Ovary (tissue), 9 donors: ENCODE results near the gene HLTF. TPM values are rescaled to one million over a fixed set of nuclear protein-coding genes. Genes with fewer than 3 reads are reported as not detected.

Source experiments
- DNase-seq, 5 donors: peaks; one replicate each; pipeline ENCODE4 v3.0.0-alpha.2; 2019 to 2020
- H3K27ac ChIP-seq, 2 donors: fragments of 200-600 bp; one replicate each; pipeline versions ENCODE4 v1.5.1 to v1.8.0; 2019 to 2022
- H3K27me3 ChIP-seq: fragments of 200-600 bp; one replicate; pipeline ENCODE4 v1.8.0; 2022
- H3K36me3 ChIP-seq: fragments of 200-600 bp; sonication (generic); one replicate; pipeline ENCODE4 v1.5.1; 2019
- H3K4me1 ChIP-seq: one replicate; pipeline ENCODE4 v1.8.1; 2013; ENCODE audit warnings: mild to moderate bottlenecking, moderate library complexity; ENCODE audit not compliant: insufficient read depth
- H3K4me3 ChIP-seq: fragments of 200-600 bp; sonication (generic); one replicate; pipeline ENCODE4 v1.5.1; 2017
- H3K9me3 ChIP-seq, 2 donors: fragments of 200-600 bp in 1 of 2; sonication (generic) in 1 of 2; one replicate each; pipeline versions ENCODE4 v1.5.1 to v1.8.1; 2013 to 2019; ENCODE audit warnings: mild to moderate bottlenecking in 1 of 2, moderate library complexity in 1 of 2
- EP300 ChIP-seq: sonication (generic); formaldehyde crosslinking; IDR thresholded peaks from one replicate; pipeline ENCODE4 v1.6.1; 2017; ENCODE audit warnings: antibody characterized with exemption
- POLR2A ChIP-seq: fragments of 450-650 bp; IDR thresholded peaks from one replicate; pipeline ENCODE4 v1.6.1; 2017; ENCODE audit warnings: antibody characterized with exemption, mild to moderate bottlenecking, moderate library complexity
- WGBS, 3 donors: extraction: QIAGEN DNeasy Blood & Tissue Kit in 1 of 3; methylation state at CpG; one replicate each; pipeline versions ENCODE4 v1.1.5 to v1.1.7; 2013 to 2017; 5-methylcytosine and 5-hydroxymethylcytosine counted together
- intact Hi-C, 4 donors: fragments of 100-400 bp; cut with DNase I; formaldehyde crosslinking; loops; one replicate each; pipeline versions ENCODE4 v1.11.0 to v1.15.1; 2022 to 2023
- polyA plus RNA-seq, 2 donors: library from polyadenylated mRNA; stranded (reverse); fragments of 200-250 nt in 1 of 2; fragments of 350-450 nt in 1 of 2; fragmentation: Illumina TruSeq in 1 of 2; extraction: RNeasy Lipid Tissue Mini Kit (QIAGEN cat#74804) in 1 of 2; gene quantifications; one replicate each; pipeline ENCODE4 v1.2.3, GENCODE V29; 2013 to 2014
- total RNA-seq, 7 donors: library from RNA; depleted of rRNA in 2 of 7; stranded (reverse); fragments of >200 nt in 2 of 7; fragmentation: NEBNext Ultra II Directional in 3 of 7; extraction: Animal tissue kit (Norgen Biotek cat#: 25700) in 3 of 7; gene quantifications; one replicate each; pipeline versions ENCODE4 v1.1.0 to v1.2.4, GENCODE V29; 2016 to 2023
- TF ChIP-seq, protein P1 (sequence below), 3 donors: fragments of 450-650 bp in 2 of 3; fragments of 200-600 bp in 1 of 3; IDR thresholded peaks; one replicate each; pipeline versions ENCODE4 v1.5.1 to v1.8.0; 2016 to 2022; ENCODE audit warnings: antibody characterized with exemption in 3 of 3, mild to moderate bottlenecking in 1 of 3
- donor health status: DM: no; HTN: no; CAD: no; lungs with moderate emphysema.
- donor health status: DM: no; HTN: no; CAD: no.
- donor health status: Bipolar disorder and iron deficiency.
- donor health status: DM: yes; HTN: yes; CAD: no.
- donor health status: DM: no; HTN: no; CAD: no.
- donor health status: DM: yes; HTN: yes; CAD: no.

Gene HLTF
- total and polyA plus RNA-seq, 9 donors: 11.3 to 35.3 (median 31.0) TPM

DNA sequence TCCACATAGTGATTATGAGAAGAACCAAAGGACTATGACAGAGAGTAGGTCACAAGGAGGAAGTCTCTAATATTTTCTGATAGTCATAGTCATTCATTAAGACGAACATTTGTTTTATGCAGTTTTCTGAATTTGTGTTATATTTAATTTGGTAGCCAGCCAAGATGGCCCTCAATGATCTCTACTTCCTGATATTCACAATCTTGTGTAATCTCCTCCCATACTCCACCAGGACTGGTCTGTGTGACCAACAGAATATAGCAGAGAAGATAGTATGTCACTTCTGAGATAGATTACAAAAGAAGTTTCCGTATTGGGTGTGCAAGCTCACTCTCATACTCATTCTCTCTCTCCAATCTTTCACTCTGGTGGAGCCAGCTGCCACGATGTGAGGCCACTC is 30.8 kb downstream of the HLTF start:
- WGBS, 3 donors: 86 to 89% (median 89%) methylated on average over 3 of the region's 3 CpGs
- Histone ChIP-seq H3K27ac (no peak overlapping the region), H3K9me3 (no peaks in the 10 kb centered on the region), H3K4me1 (no peaks in the 10 kb centered on the region), H3K27me3 (no peaks in the 10 kb centered on the region), H3K36me3 (no peaks in the 10 kb centered on the region), H3K4me3 (no peak overlapping the region)
- intact Hi-C loops: no loop called here
- no peak for DNase-seq
- TF ChIP-seq, protein P1, sequence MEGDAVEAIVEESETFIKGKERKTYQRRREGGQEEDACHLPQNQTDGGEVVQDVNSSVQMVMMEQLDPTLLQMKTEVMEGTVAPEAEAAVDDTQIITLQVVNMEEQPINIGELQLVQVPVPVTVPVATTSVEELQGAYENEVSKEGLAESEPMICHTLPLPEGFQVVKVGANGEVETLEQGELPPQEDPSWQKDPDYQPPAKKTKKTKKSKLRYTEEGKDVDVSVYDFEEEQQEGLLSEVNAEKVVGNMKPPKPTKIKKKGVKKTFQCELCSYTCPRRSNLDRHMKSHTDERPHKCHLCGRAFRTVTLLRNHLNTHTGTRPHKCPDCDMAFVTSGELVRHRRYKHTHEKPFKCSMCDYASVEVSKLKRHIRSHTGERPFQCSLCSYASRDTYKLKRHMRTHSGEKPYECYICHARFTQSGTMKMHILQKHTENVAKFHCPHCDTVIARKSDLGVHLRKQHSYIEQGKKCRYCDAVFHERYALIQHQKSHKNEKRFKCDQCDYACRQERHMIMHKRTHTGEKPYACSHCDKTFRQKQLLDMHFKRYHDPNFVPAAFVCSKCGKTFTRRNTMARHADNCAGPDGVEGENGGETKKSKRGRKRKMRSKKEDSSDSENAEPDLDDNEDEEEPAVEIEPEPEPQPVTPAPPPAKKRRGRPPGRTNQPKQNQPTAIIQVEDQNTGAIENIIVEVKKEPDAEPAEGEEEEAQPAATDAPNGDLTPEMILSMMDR (IDR thresholded peaks at IDR 0.05): no peak
- TF ChIP-seq EP300 (no peak), POLR2A (no peak)

GRCh38 chr3:149044339-149045083 is 41.8 kb downstream of the HLTF start:
- intact Hi-C loops: no loop called here
- H3K36me3 ChIP-seq: no peaks in the 10 kb centered on the region

GRCh38 chr3:149042789-149043386 is 43.4 kb downstream of the HLTF start:
- Histone ChIP-seq H3K27me3 (no peaks in the 10 kb centered on the region), H3K9me3 (no peaks in the 10 kb centered on the region), H3K27ac (no peak overlapping the region), H3K4me3 (no peak overlapping the region), H3K36me3 (no peaks in the 10 kb centered on the region), H3K4me1 (no peaks in the 10 kb centered on the region)
- DNase-seq: no peak
- TF ChIP-seq POLR2A (no peak), EP300 (no peak)
- TF ChIP-seq, protein P1 (IDR thresholded peaks at IDR 0.05): no peak
- WGBS, 3 donors: 76 to 83% (median 82%) methylated on average over 1 of the region's 1 CpG
- intact Hi-C loops: no loop called here

More at GRCh38 chr3:149044339-149045083, 41.8 kb downstream of the HLTF start:
- no peak for TF ChIP-seq EP300
- no peak for TF ChIP-seq POLR2A
- TF ChIP-seq, protein P1 (IDR thresholded peaks at IDR 0.05): no peak
- H3K9me3 ChIP-seq: no peaks in the 10 kb centered on the region
- H3K27ac ChIP-seq: no peak overlapping the region
- H3K4me3 ChIP-seq: no peak overlapping the region
- no peaks in the 10 kb centered on the region for H3K4me1 ChIP-seq
- no peak for DNase-seq
- 87 to 93% (median 88%) methylated on average over 5 of the region's 5 CpGs for WGBS, 3 donors
- H3K27me3 ChIP-seq: no peaks in the 10 kb centered on the region

DNA sequence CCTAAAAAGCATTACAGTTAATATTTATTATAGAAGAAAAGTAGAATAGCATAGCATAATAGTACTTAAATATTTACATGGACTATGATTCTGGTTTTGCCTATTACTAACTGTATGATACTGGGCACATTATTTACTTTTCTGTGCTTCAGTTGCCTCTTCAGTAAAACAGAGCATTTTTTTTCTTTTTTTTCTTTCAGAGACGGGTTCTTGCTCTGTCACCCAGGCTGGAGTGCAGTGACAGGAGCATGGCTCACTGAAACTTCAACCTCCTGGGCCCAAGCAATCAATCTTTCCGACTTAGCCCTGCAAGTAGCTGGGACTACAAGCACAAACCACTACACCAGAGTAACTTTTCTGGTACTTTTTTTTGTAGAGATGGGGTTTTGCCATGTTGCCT is 48.0 kb downstream of the HLTF start:
- Histone ChIP-seq H3K27me3 (no peaks in the 10 kb centered on the region), H3K36me3 (no peaks in the 10 kb centered on the region), H3K4me1 (no peaks in the 10 kb centered on the region), H3K27ac (no peak overlapping the region), H3K9me3 (no peaks in the 10 kb centered on the region), H3K4me3 (no peak overlapping the region)
- no peak for DNase-seq
- TF ChIP-seq POLR2A (no peak), EP300 (no peak)
- TF ChIP-seq, protein P1 (IDR thresholded peaks at IDR 0.05): no peak
- intact Hi-C loops: no loop called here
- 83 to 89% (median 87%) methylated on average over 2 of the region's 2 CpGs for WGBS, 3 donors
